ENCODE data around the gene DLX5. TPM values are rescaled to one million over a fixed set of nuclear protein-coding genes. Genes with fewer than 3 reads are reported as not detected.

DLX5 gene
- total RNA-seq, 1 donor from 2014 or later: 33.4 TPM

DNA sequence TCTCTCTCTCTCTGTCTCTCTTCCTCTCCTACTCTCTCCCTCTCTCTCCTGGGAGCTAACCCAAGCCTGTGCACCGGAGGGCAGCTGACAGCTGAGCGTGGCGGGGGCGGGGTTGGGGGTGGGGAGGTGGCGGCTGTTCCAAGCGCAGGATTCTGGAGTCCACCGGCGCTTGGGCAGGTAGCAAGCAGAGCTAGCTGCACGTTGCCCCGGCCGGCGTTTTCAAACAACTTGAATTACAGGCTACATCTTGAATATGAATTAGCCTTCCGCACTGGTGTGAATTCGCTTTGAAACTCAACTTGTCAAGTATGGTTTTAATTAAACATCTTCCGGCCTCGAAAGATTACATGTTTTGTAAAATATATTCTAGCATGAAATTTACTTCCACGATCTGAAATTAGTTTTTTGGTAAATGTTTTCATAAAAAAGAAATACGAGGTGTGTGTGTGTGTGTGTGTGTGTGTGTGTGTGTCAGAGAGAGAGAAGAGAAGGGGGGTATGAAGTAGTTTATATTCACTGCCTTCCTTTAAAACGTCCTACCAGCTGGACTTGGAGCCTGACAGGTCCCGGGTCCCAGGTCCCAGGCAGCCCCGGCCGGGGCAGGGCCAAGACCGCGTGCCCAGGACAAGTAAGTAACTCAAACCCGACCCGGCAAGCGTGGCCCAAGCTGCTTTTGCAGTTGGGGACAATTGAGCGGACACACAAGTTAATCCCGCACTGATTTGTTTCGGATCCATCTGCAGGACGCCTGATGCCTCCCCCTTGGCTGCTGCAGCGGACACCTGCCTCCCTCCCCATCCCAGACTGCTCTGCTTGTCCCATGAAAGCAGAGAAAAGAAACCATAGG lies 28.3 kb downstream of the DLX5 start:
- Mint-ChIP-seq H3K27me3 (ENCODE audit: low read depth) (peaks cover 99% of the 10 kb centered on the region), H3K27ac (no peak overlapping the region), H3K36me3 (no peaks in the 10 kb centered on the region), H3K4me1 (peaks cover 45% of the 10 kb centered on the region), H3K9me3 (no peaks in the 10 kb centered on the region), H3K4me3 (peak overlapping the region; percentile 53)
- DNase-seq (ENCODE audit: low spot score in 2 of 2, unreplicated experiment in 2 of 2): no peak
- TF ChIP-seq, protein P1, sequence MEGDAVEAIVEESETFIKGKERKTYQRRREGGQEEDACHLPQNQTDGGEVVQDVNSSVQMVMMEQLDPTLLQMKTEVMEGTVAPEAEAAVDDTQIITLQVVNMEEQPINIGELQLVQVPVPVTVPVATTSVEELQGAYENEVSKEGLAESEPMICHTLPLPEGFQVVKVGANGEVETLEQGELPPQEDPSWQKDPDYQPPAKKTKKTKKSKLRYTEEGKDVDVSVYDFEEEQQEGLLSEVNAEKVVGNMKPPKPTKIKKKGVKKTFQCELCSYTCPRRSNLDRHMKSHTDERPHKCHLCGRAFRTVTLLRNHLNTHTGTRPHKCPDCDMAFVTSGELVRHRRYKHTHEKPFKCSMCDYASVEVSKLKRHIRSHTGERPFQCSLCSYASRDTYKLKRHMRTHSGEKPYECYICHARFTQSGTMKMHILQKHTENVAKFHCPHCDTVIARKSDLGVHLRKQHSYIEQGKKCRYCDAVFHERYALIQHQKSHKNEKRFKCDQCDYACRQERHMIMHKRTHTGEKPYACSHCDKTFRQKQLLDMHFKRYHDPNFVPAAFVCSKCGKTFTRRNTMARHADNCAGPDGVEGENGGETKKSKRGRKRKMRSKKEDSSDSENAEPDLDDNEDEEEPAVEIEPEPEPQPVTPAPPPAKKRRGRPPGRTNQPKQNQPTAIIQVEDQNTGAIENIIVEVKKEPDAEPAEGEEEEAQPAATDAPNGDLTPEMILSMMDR (IDR thresholded peaks at IDR 0.05; ENCODE audit: unreplicated experiment): no peak

DNA sequence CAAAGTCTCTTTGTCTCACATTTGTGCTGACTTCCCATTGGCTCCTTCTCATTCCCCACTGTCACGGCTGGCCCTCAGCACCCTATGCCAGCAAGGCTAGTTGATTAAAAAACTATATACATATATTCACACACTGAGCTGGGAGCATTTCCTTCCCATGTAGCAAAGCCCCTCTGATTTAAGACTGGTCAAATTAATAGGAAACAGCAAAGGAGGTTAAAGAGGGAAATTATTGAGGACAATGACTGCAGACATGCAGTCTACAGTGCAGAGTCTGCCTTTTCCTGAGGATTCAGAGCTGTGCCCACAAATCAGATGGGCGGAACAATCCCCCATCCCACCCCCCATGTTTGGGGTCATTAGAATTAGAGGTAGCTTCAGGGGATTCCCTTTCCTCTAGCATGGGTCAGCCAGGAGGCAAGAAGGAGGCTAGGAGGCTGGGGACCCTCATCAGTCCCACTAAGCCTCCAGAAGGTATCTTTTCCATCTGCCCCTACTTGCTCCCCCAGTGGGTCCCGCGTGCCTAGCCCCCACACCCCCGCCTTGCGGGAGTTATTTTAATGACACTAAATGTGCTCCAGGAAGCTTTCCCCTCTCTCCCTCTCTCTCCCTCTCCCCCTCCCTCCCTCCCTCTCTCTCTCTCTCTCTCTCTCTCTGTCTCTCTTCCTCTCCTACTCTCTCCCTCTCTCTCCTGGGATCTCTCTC lies 29.1 kb downstream of the DLX5 start:
- Mint-ChIP-seq H3K27ac (no peak overlapping the region), H3K4me3 (no peak overlapping the region), H3K9me3 (no peaks in the 10 kb centered on the region), H3K36me3 (no peaks in the 10 kb centered on the region), H3K4me1 (peaks cover 45% of the 10 kb centered on the region), H3K27me3 (ENCODE audit: low read depth) (peaks cover 99% of the 10 kb centered on the region)
- TF ChIP-seq, protein P1 (IDR thresholded peaks at IDR 0.05; ENCODE audit: unreplicated experiment): no peak
- DNase-seq (ENCODE audit: low spot score in 2 of 2, unreplicated experiment in 2 of 2): no peak

DNA sequence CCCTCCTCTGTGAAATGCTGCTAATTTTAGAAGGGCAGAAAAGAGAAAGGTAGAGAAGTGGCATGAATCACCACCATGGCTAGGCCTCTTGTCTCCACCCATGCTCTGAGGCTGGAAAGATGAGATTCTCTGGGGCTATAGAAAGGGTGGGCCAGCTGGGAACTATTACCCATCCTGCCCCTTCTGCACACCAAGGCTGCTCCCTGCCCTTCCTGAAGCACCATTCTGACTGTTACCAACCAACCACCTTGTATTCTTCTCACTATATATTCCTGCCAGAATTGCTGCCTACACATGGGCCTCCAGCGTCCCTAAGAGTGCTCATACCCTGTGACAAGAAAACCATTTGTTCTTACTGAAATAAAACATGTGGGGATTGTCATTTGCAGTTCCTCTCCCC lies 30.7 kb downstream of the DLX5 start:
- Mint-ChIP-seq H3K36me3 (no peaks in the 10 kb centered on the region), H3K4me3 (no peak overlapping the region), H3K4me1 (peaks cover 42% of the 10 kb centered on the region), H3K27ac (no peak overlapping the region), H3K27me3 (ENCODE audit: low read depth) (peaks cover 99% of the 10 kb centered on the region), H3K9me3 (no peaks in the 10 kb centered on the region)
- DNase-seq (ENCODE audit: low spot score in 2 of 2, unreplicated experiment in 2 of 2): no peak
- TF ChIP-seq, protein P1 (IDR thresholded peaks at IDR 0.05; ENCODE audit: unreplicated experiment): no peak

DNA sequence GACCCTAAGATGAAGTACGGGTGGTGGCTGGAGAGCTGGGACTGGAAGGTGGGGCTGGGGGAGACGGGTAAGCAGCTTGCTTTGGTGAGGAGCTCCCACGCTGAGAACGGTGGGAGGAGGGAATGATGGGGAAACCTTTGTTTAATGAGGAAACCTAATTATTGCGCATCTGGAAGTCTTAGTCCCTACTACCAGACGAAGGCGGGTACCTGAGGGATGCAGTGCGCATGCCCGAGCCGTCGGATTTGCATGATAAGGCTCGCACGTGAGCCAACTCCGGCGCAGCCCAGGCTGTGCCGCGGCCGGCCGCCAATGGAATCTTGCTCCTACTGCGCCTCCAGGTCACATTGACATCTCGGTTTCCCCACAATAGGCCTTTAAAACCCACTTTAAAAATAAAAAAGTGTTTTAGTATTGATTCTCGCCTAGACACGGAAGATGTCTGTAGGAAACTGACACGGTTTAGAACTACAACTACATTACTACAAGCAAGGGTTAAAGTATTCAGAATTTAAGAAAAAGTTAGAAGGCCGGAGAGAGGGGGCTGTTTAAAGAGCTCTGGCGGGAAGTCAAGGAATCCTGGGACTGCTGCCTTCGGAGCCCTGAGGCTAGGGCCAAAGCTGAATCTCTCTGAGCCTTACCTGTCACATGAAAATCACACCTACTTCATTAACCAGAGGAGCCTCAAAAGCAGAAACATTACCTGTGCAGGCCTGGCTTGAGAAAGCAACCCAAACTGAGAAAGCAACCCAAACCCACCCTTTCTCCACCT lies 31.4 kb downstream of the DLX5 start:
- Mint-ChIP-seq H3K9me3 (no peaks in the 10 kb centered on the region), H3K27me3 (ENCODE audit: low read depth) (peaks cover 99% of the 10 kb centered on the region), H3K27ac (no peak overlapping the region), H3K4me3 (peak overlapping the region; percentile 27), H3K4me1 (peaks cover 41% of the 10 kb centered on the region), H3K36me3 (no peaks in the 10 kb centered on the region)
- TF ChIP-seq, protein P1 (IDR thresholded peaks at IDR 0.05; ENCODE audit: unreplicated experiment): no peak
- no peak for DNase-seq (ENCODE audit: low spot score in 2 of 2, unreplicated experiment in 2 of 2)

DNA sequence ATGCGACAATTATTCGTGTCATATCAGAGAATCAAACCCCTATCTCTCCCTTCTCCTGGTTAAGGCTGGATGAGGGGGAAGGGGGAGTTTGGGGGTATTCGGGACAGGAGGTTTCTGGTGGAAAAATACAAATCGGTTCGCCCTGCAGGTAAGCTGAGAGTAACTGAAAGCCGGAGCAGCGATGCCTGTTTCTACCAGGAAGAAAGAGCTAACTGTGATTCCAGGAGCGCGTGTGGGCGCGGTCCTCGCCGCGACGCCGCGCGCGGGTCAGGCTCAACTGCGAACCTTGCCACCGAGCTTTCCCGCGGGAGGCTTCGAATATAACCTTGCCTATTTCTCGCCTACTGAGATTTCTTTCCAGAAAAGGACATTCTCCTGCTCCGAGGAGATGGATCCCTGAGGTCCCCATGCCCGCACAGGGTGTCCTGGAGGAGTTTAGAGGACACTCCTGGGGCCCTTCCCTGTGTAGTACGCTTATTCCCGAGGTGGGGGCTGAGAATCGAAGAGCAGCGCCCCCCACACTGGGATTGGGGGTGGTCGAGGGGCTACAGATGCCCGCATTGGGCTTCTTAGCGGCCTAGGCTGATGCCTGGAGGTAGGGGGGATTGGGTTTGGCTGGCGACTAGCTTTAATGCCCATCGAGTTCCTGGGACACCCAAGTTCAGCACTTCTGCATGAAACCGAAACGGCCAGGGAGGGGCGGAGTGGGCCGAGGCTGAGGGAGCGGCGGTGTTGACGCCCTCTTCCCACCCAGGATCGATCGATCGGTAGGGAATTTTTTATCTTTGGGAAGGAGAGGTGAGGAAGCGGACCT lies 32.2 kb downstream of the DLX5 start:
- TF ChIP-seq, protein P1 (IDR thresholded peaks at IDR 0.05; ENCODE audit: unreplicated experiment): no peak
- H3K36me3 Mint-ChIP-seq: no peaks in the 10 kb centered on the region
- no peaks in the 10 kb centered on the region for H3K9me3 Mint-ChIP-seq
- no peak overlapping the region for H3K27ac Mint-ChIP-seq
- DNase-seq (ENCODE audit: low spot score in 2 of 2, unreplicated experiment in 2 of 2): no peak
- H3K4me1 Mint-ChIP-seq: peaks cover 40% of the 10 kb centered on the region
- peaks cover 98% of the 10 kb centered on the region for H3K27me3 Mint-ChIP-seq (ENCODE audit: low read depth)
- H3K4me3 Mint-ChIP-seq: peak overlapping the region; percentile 27

All from mesothelial cell of epicardium (in vitro differentiated cells).